HS-27A (cell line): ENCODE data around the gene DLAT.
"Not testable (repeated sequence)": the region's sequence is repeated elsewhere in the genome, so short reads cannot be mapped to it uniquely, and the experiment has no call there.

Experiments
- DNase-seq: peaks from one replicate; pipeline ENCODE4 v3.0.0-alpha.2; 2012; ENCODE audit warnings: low read depth, missing footprints

DLAT gene

GRCh38 chr11:112024773-112025678 is at the start of gene DLAT:
Gene DLAT (plus strand): TSS chr11:112025408. CDS start chr11:112025473, 65 bp downstream.
- peak; percentile 51 for DNase-seq

GRCh38 chr11:111976119-111976766 is 49.0 kb upstream of the DLAT start:
- no peak for DNase-seq

GRCh38 chr11:111976767-111977145 is 48.5 kb upstream of the DLAT start:
- no peak for DNase-seq

- no peak for DNase-seq
Observed at GRCh38 chr11:111977146-111978027, 47.8 kb upstream of the DLAT start.

GRCh38 chr11:111978028-111978771 is 47.0 kb upstream of the DLAT start:
- peak; percentile 22 for DNase-seq

GRCh38 chr11:111980062-111980461 is 45.1 kb upstream of the DLAT start:
- DNase-seq, result no peak

GRCh38 chr11:111981270-111981669 is 43.9 kb upstream of the DLAT start:
- DNase-seq, result no peak

- DNase-seq, result no peak
Observed at GRCh38 chr11:111982019-111982464, 43.2 kb upstream of the DLAT start.

GRCh38 chr11:111982541-111983186 is 42.5 kb upstream of the DLAT start:
- no peak for DNase-seq

- no peak for DNase-seq
Observed at GRCh38 chr11:111983187-111983986, 41.8 kb upstream of the DLAT start.

- no peak for DNase-seq
Observed at GRCh38 chr11:111986589-111986988, 38.6 kb upstream of the DLAT start.

- no peak for DNase-seq
Observed at GRCh38 chr11:111990381-111990780, 34.8 kb upstream of the DLAT start.

GRCh38 chr11:111992206-111992855 is 32.9 kb upstream of the DLAT start:
- DNase-seq, result no peak

- no peak for DNase-seq
Observed at GRCh38 chr11:111996129-111996528, 29.1 kb upstream of the DLAT start.

- not testable (repeated sequence) for DNase-seq
Observed at GRCh38 chr11:111996669-111997068, 28.5 kb upstream of the DLAT start.

- DNase-seq, result no peak
Observed at GRCh38 chr11:111999111-111999510, 26.1 kb upstream of the DLAT start.

- DNase-seq, result no peak
Observed at GRCh38 chr11:112000703-112001102, 24.5 kb upstream of the DLAT start.

GRCh38 chr11:112002491-112003216 is 22.6 kb upstream of the DLAT start:
- no peak for DNase-seq

- DNase-seq, result no peak
Observed at GRCh38 chr11:112004389-112004788, 20.8 kb upstream of the DLAT start.
